H9 (cell line): Measurements from ENCODE around the gene HTRA1. TPM values are rescaled to one million over a fixed set of nuclear protein-coding genes. Genes with fewer than 3 reads are reported as not detected.

Source experiments
- DNase-seq: peaks from one replicate; pipeline ENCODE4 v3.0.0-alpha.2; 2017
- H2AFZ ChIP-seq: one replicate; pipeline ENCODE4 v1.6.1; 2013; ENCODE audit warnings: mild to moderate bottlenecking, low read length, control low read depth, moderate library complexity
- H2AK5ac ChIP-seq: 2 replicates; pipeline ENCODE4 v1.6.1; 2013; ENCODE audit warnings: low read length, control low read depth, mixed read lengths; ENCODE audit not compliant: insufficient read length
- H2BK120ac ChIP-seq: one replicate; pipeline ENCODE4 v1.6.1; 2013; ENCODE audit warnings: low read depth, mild to moderate bottlenecking, low read length, control low read depth, inconsistent platforms; ENCODE audit not compliant: poor library complexity, severe bottlenecking
- H2BK12ac ChIP-seq: 2 replicates; pipeline ENCODE4 v1.6.1; 2013; ENCODE audit warnings: low read length, control low read depth, mixed read lengths, low read depth; ENCODE audit not compliant: insufficient read length
- H2BK15ac ChIP-seq: 2 replicates; pipeline ENCODE4 v1.6.1; 2013; ENCODE audit warnings: low read depth, low read length, control low read depth
- H2BK20ac ChIP-seq: one replicate; pipeline ENCODE4 v1.6.1; 2013; ENCODE audit warnings: low read depth, mild to moderate bottlenecking, low read length, control low read depth, inconsistent platforms; ENCODE audit not compliant: poor library complexity, severe bottlenecking
- H2BK5ac ChIP-seq: 2 replicates; pipeline ENCODE4 v1.6.1; 2013; ENCODE audit warnings: low read length, control low read depth, mixed read lengths; ENCODE audit not compliant: insufficient read length
- H3K14ac ChIP-seq: 2 replicates; pipeline ENCODE4 v1.6.1; 2013; ENCODE audit warnings: low read length, control low read depth; ENCODE audit not compliant: insufficient read depth
- H3K18ac ChIP-seq: 2 replicates; pipeline ENCODE4 v1.6.1; 2013; ENCODE audit warnings: low read depth, mild to moderate bottlenecking, mixed read lengths, low read length, control low read depth; ENCODE audit not compliant: insufficient read length
- H3K23ac ChIP-seq: 2 replicates; pipeline ENCODE4 v1.6.1; 2013; ENCODE audit warnings: low read length, control low read depth, mixed read lengths, low read depth; ENCODE audit not compliant: insufficient read length
- H3K23me2 ChIP-seq: 2 replicates; pipeline ENCODE4 v1.6.1; 2013; ENCODE audit warnings: low read depth, mild to moderate bottlenecking, mixed read lengths, low read length, control low read depth; ENCODE audit not compliant: insufficient read length, poor library complexity, severe bottlenecking
- H3K27ac ChIP-seq: 2 replicates; pipeline ENCODE4 v1.5.1; 2013; ENCODE audit warnings: low read length, control low read depth, mixed read lengths, low read depth; ENCODE audit not compliant: insufficient read length
- H3K27me3 ChIP-seq: 2 replicates; pipeline ENCODE4 v1.6.1; 2013; ENCODE audit warnings: low read length, control low read depth, inconsistent platforms; ENCODE audit not compliant: insufficient read depth
- H3K4ac ChIP-seq: 2 replicates; pipeline ENCODE4 v1.6.1; 2013; ENCODE audit warnings: low read depth, mild to moderate bottlenecking, control low read depth, inconsistent platforms, low read length, moderate library complexity
- H3K4me1 ChIP-seq: 2 replicates; pipeline ENCODE4 v1.6.1; 2013; ENCODE audit warnings: low read length, control low read depth, inconsistent platforms; ENCODE audit not compliant: insufficient read depth
- H3K4me2 ChIP-seq: 2 replicates; pipeline ENCODE4 v1.6.1; 2013; ENCODE audit warnings: low read length, control low read depth, mixed read lengths; ENCODE audit not compliant: insufficient read length, insufficient read depth
- H3K56ac ChIP-seq: 2 replicates; pipeline ENCODE4 v1.6.1; 2013; ENCODE audit warnings: low read depth, mild to moderate bottlenecking, mixed read lengths, low read length, control low read depth; ENCODE audit not compliant: insufficient read length
- H3K79me1 ChIP-seq: 2 replicates; pipeline ENCODE4 v1.6.1; 2013; ENCODE audit warnings: low read depth, mild to moderate bottlenecking, moderate library complexity, low read length, control low read depth, inconsistent platforms; ENCODE audit not compliant: insufficient read depth, poor library complexity, severe bottlenecking
- H3K79me2 ChIP-seq: 2 replicates; pipeline ENCODE4 v1.6.1; 2013; ENCODE audit warnings: low read length, control low read depth, inconsistent platforms; ENCODE audit not compliant: insufficient read depth
- H3K9ac ChIP-seq: 2 replicates; pipeline ENCODE4 v1.6.1; 2013; ENCODE audit warnings: low read length, control low read depth, mixed read lengths; ENCODE audit not compliant: insufficient read length; ENCODE audit errors: extremely low read depth
- H3K9me3 ChIP-seq: one replicate; pipeline ENCODE4 v1.6.1; 2013; ENCODE audit warnings: low read depth, low read length, inconsistent platforms; ENCODE audit not compliant: control insufficient read depth
- H3T11ph ChIP-seq: one replicate; pipeline ENCODE4 v1.6.1; 2013; ENCODE audit warnings: mild to moderate bottlenecking, low read length, control low read depth, inconsistent platforms
- H4K20me1 ChIP-seq: one replicate; pipeline ENCODE4 v1.6.1; 2013; ENCODE audit not compliant: control insufficient read depth, insufficient read length, insufficient read depth
- H4K5ac ChIP-seq: 2 replicates; pipeline ENCODE4 v1.6.1; 2013; ENCODE audit warnings: low read depth, mild to moderate bottlenecking, mixed read lengths, low read length, control low read depth; ENCODE audit not compliant: insufficient read length
- H4K8ac ChIP-seq: replicated peaks from 2 replicates; pipeline ENCODE4 v1.6.1; 2013; ENCODE audit warnings: low read length, control low read depth, mixed read lengths, low read depth; ENCODE audit not compliant: insufficient read length
- H4K91ac ChIP-seq: 2 replicates; pipeline ENCODE4 v1.6.1; 2013; ENCODE audit warnings: low read depth, mild to moderate bottlenecking, moderate library complexity, mixed read lengths, low read length, control low read depth; ENCODE audit not compliant: insufficient read length
- H3K27ac Mint-ChIP-seq, 3 experiments: 2 replicates in 2 of 3; 3 replicates in 1 of 3; pipeline ENCODE4 v1.8.0; 2020 to 2021; ENCODE audit warnings: mixed read lengths in 3 of 3, mild to moderate bottlenecking in 1 of 3, moderate library complexity in 1 of 3
- H3K27me3 Mint-ChIP-seq: 2 replicates; pipeline ENCODE4 v1.8.0; 2021; ENCODE audit warnings: low read depth, mild to moderate bottlenecking, moderate library complexity, mixed read lengths
- H3K36me3 Mint-ChIP-seq, 3 experiments: 2 replicates in 2 of 3; 3 replicates in 1 of 3; pipeline ENCODE4 v1.8.0; 2020 to 2021; ENCODE audit warnings: low read depth in 3 of 3, mixed read lengths in 3 of 3; ENCODE audit not compliant: insufficient read depth in 1 of 3
- H3K4me1 Mint-ChIP-seq, 2 experiments: 2 replicates each; pipeline ENCODE4 v1.8.0; 2020; ENCODE audit warnings: mixed read lengths in 2 of 2
- H3K4me3 Mint-ChIP-seq, 2 experiments: 2 replicates in 1 of 2; 3 replicates in 1 of 2; pipeline ENCODE4 v1.8.0; 2020 to 2021; ENCODE audit warnings: mild to moderate bottlenecking in 2 of 2, mixed read lengths in 2 of 2, moderate library complexity in 1 of 2
- H3K9me3 Mint-ChIP-seq, 2 experiments: 2 replicates in 1 of 2; 3 replicates in 1 of 2; pipeline ENCODE4 v1.8.0; 2020; ENCODE audit warnings: mild to moderate bottlenecking in 2 of 2, mixed read lengths in 2 of 2, moderate library complexity in 1 of 2
- CTCF ChIP-seq: fragments of 200-600 bp; sonication (generic); conservative IDR thresholded peaks from 3 replicates; pipeline ENCODE4 v1.8.0; 2021; ENCODE audit warnings: antibody characterized with exemption, mild to moderate bottlenecking
- WGBS: extraction: QIAGEN DNeasy Blood & Tissue Kit; methylation state at CpG from one replicate; pipeline ENCODE4 v1.1.7; 2013; ENCODE audit warnings: missing lambda C conversion rate, low lambda C conversion rate, mixed read lengths; ENCODE audit not compliant: insufficient read length; ENCODE audit errors: extremely low coverage; 5-methylcytosine and 5-hydroxymethylcytosine counted together
- total RNA-seq: library from RNA; stranded (reverse); gene quantifications from 2 replicates; pipeline ENCODE4 v1.2.1, GENCODE V29; 2021

Gene HTRA1
- total RNA-seq, 1 experiment from 2014 or later, result 11.1 TPM

- H4K20me1 ChIP-seq, result no peaks in the 10 kb centered on the region
- no peak overlapping the region for H3K4ac ChIP-seq
- no peaks in the 10 kb centered on the region for H3K27me3 ChIP-seq
- H3K4me2 ChIP-seq, result no peak overlapping the region
- no peak overlapping the region for H3K27ac ChIP-seq
- H3K79me2 ChIP-seq, result no peaks in the 10 kb centered on the region
- H3K18ac ChIP-seq, result no peak overlapping the region
- H3K9ac ChIP-seq, result no peak overlapping the region
- no peak overlapping the region for H3K56ac ChIP-seq
- no peaks in the 10 kb centered on the region for H3K9me3 Mint-ChIP-seq
- no peak overlapping the region for H2AFZ ChIP-seq
- H4K91ac ChIP-seq, result no peak overlapping the region
- no peak for TF ChIP-seq CTCF
- no peaks in the 10 kb centered on the region for H3K9me3 ChIP-seq
- H3K36me3 Mint-ChIP-seq, result no peaks in the 10 kb centered on the region
- WGBS, result no CpG with 5 or more reads among the region's 10 CpGs
- no peak overlapping the region for H4K5ac ChIP-seq
- H3K4me1 Mint-ChIP-seq, result no peaks in the 10 kb centered on the region
- H3K4me1 ChIP-seq, result no peaks in the 10 kb centered on the region
- H3K4me3 Mint-ChIP-seq, result no peak overlapping the region; a peak in 1 of 5 replicates
- no peak overlapping the region for H2AK5ac ChIP-seq
- H2BK12ac ChIP-seq, result no peak overlapping the region
- no peaks in the 10 kb centered on the region for H3K79me1 ChIP-seq
- H2BK15ac ChIP-seq, result no peak overlapping the region
- DNase-seq, result no peak
- no peak overlapping the region for H2BK20ac ChIP-seq
- no peak overlapping the region for H3K14ac ChIP-seq
- peak overlapping the region in 1 of 3 experiments; percentile 35; a peak in 3 of 7 replicates for H3K27ac Mint-ChIP-seq
- no peak overlapping the region for H2BK120ac ChIP-seq
- H3T11ph ChIP-seq, result no peak overlapping the region
- H2BK5ac ChIP-seq, result no peak overlapping the region
- H3K23ac ChIP-seq, result no peak overlapping the region
- no peak overlapping the region for H4K8ac ChIP-seq
- H3K23me2 ChIP-seq, result no peaks in the 10 kb centered on the region
- H3K27me3 Mint-ChIP-seq, result no peaks in the 10 kb centered on the region; the same call in 1 of the 2 replicates
Observed at GRCh38 chr10:122543676-122544445, 82.5 kb downstream of the HTRA1 start.
